HCT116 (cell line): Measurements from ENCODE around the gene CTBP2. TPM values are rescaled to one million over a fixed set of nuclear protein-coding genes. Genes with fewer than 3 reads are reported as not detected.

Experiments used
- ATAC-seq: fragments of 200-7000 bp; cut with Tn5 transposase; 2 replicates; pipeline ENCODE4 v1.9.1; 2020; ENCODE audit warnings: mild to moderate bottlenecking, moderate library complexity
- BruUV-seq: library from RNA; stranded (reverse); fragments of 400-500 nt; replicated peaks from 2 replicates; lab custom pipeline; 2021; lab: Mats Ljungman, UMichigan
- CTCF ChIA-PET: fragments of 300-600 bp; sonication (Branson Sonifier 250); formaldehyde crosslinking; loops from one replicate; lab custom pipeline; 2021; ENCODE audit warnings: antibody characterized with exemption; lab: Charles Lee
- POLR2A ChIA-PET: fragments of 300-600, 350-600 bp; sonication (Branson Sonifier 250); formaldehyde crosslinking; loops from one replicate; lab custom pipeline; 2021; ENCODE audit warnings: antibody characterized with exemption; lab: Charles Lee
- RAD21 ChIA-PET, 2 experiments: fragments of 300-600 bp; sonication (Branson Sonifier 250); formaldehyde crosslinking; loops; one replicate each; lab custom pipeline; 2023; ENCODE audit warnings: low total read pairs in 2 of 2; ENCODE audit not compliant: uncharacterized antibody in 2 of 2, unreplicated experiment in 2 of 2, low non-redundant PET in 1 of 2; lab: Charles Lee
- DNase-seq: peaks from one replicate; pipeline ENCODE4 v3.0.0-alpha.2; 2010; ENCODE audit warnings: low read depth, low spot score
- H2AFZ ChIP-seq: fragments of 200-600 bp; shearing (Covaris generic), sonication (generic); 2 replicates; pipeline ENCODE4 v1.6.1; 2017; ENCODE audit warnings: low read depth, mixed run types, mixed read lengths, antibody characterized with exemption, low read length; ENCODE audit not compliant: poor library complexity, severe bottlenecking
- H3K27ac ChIP-seq: 2 replicates; pipeline ENCODE4 v1.5.1; 2012; ENCODE audit warnings: low read depth, low read length
- H3K27me3 ChIP-seq: fragments of 200-600 bp; sonication (generic); 2 replicates; pipeline ENCODE4 v1.6.1; 2016; ENCODE audit warnings: mixed run types, low read length, mixed read lengths; ENCODE audit not compliant: insufficient read depth
- H3K36me3 ChIP-seq, 2 experiments: fragments of 200-500 bp in 1 of 2; fragments of 200-600 bp in 1 of 2; sonication (Bioruptor generic) in 1 of 2; sonication (generic) in 1 of 2; 2 replicates each; pipeline versions ENCODE4 v1.5.1 to v1.6.1; 2014 to 2016; ENCODE audit warnings: low read length in 2 of 2, inconsistent platforms in 1 of 2, mixed read lengths in 1 of 2, mixed run types in 1 of 2; ENCODE audit not compliant: insufficient read depth in 2 of 2, control insufficient read depth in 1 of 2
- H3K4me1 ChIP-seq, 2 experiments: fragments of 200-600 bp in 1 of 2; sonication (generic) in 1 of 2; 2 replicates each; pipeline versions ENCODE4 v1.5.1 to v1.6.1; 2012 to 2017; ENCODE audit warnings: low read length in 2 of 2, inconsistent platforms in 1 of 2, mild to moderate bottlenecking in 1 of 2, mixed read lengths in 1 of 2, mixed run types in 1 of 2, moderate library complexity in 1 of 2; ENCODE audit not compliant: insufficient read depth in 2 of 2, control insufficient read depth in 1 of 2
- H3K4me2 ChIP-seq: fragments of 200-600 bp; sonication (generic); 2 replicates; pipeline ENCODE4 v1.6.1; 2017; ENCODE audit warnings: mixed run types, low read length, mixed read lengths
- H3K4me3 ChIP-seq, 2 experiments: fragments of 200-600 bp in 1 of 2; sonication (generic) in 1 of 2; replicated peaks in 1 of 2; 2 replicates each; pipeline ENCODE4 v1.5.1; 2011 to 2016; ENCODE audit warnings: low read length in 2 of 2, control low read depth in 1 of 2, low read depth in 1 of 2, mild to moderate bottlenecking in 1 of 2, mixed read lengths in 1 of 2, mixed run types in 1 of 2
- H3K79me2 ChIP-seq: fragments of 200-600 bp; sonication (generic); 2 replicates; pipeline ENCODE4 v1.6.1; 2017; ENCODE audit warnings: mild to moderate bottlenecking, mixed run types, low read length, moderate library complexity, mixed read lengths; ENCODE audit not compliant: insufficient read depth
- H3K9ac ChIP-seq: fragments of 200-600 bp; sonication (generic); 2 replicates; pipeline ENCODE4 v1.6.1; 2016; ENCODE audit warnings: low read length, mixed read lengths
- H3K9me2 ChIP-seq: fragments of 200-600 bp; sonication (generic), shearing (Covaris generic); 2 replicates; pipeline ENCODE4 v1.6.1; 2017; ENCODE audit warnings: mixed run types, mild to moderate bottlenecking, moderate library complexity; ENCODE audit not compliant: insufficient read depth
- H3K9me3 ChIP-seq, 2 experiments: fragments of 200-500 bp in 1 of 2; fragments of 200-600 bp in 1 of 2; sonication (Bioruptor generic) in 1 of 2; sonication (generic) in 1 of 2; 2 replicates each; pipeline ENCODE4 v1.6.1; 2014 to 2017; ENCODE audit warnings: low read length in 2 of 2, mixed read lengths in 2 of 2, inconsistent platforms in 1 of 2, low read depth in 1 of 2, mild to moderate bottlenecking in 1 of 2, mixed run types in 1 of 2, moderate library complexity in 1 of 2; ENCODE audit not compliant: control insufficient read depth in 1 of 2, insufficient read depth in 1 of 2
- H4K20me1 ChIP-seq: fragments of 200-600 bp; sonication (generic), shearing (Covaris generic); 2 replicates; pipeline ENCODE4 v1.6.1; 2017; ENCODE audit warnings: mixed run types, mild to moderate bottlenecking, moderate library complexity; ENCODE audit not compliant: insufficient read depth
- CBX3 ChIP-seq: IDR thresholded peaks from 2 replicates; pipeline ENCODE4 v1.6.1; 2012; ENCODE audit warnings: low read depth
- EGR1 ChIP-seq: IDR thresholded peaks from 2 replicates; pipeline ENCODE4 v1.6.1; 2012; ENCODE audit warnings: low read depth
- ELF1 ChIP-seq: IDR thresholded peaks from 2 replicates; pipeline ENCODE4 v1.6.1; 2012; ENCODE audit warnings: low read depth, borderline replicate concordance
- EZH2 ChIP-seq: fragments of 200-600 bp; sonication (generic); IDR thresholded peaks from 2 replicates; pipeline ENCODE4 v1.6.1; 2017; ENCODE audit warnings: antibody characterized with exemption, mixed run types
- EZH2phosphoT487 ChIP-seq: fragments of 200-600 bp; IDR thresholded peaks from 2 replicates; pipeline ENCODE4 v1.6.1; 2018; ENCODE audit warnings: antibody characterized with exemption, borderline replicate concordance
- FOSL1 ChIP-seq: IDR thresholded peaks from 2 replicates; pipeline ENCODE4 v1.6.1; 2012; ENCODE audit warnings: low read depth
- JUND ChIP-seq: IDR thresholded peaks from 2 replicates; pipeline ENCODE4 v1.6.1; 2012
- MAX ChIP-seq: IDR thresholded peaks from 2 replicates; pipeline ENCODE4 v1.6.1; 2012
- POLR2A ChIP-seq: IDR thresholded peaks from 2 replicates; pipeline ENCODE4 v1.7.0; 2011; ENCODE audit warnings: borderline replicate concordance; ENCODE audit not compliant: insufficient read depth, insufficient read length; ENCODE audit errors: extremely low read depth
- POLR2AphosphoS5 ChIP-seq: IDR thresholded peaks from 2 replicates; pipeline ENCODE4 v1.6.1; 2011; ENCODE audit warnings: mild to moderate bottlenecking, low read depth, low read length, moderate library complexity
- RAD21 ChIP-seq: IDR thresholded peaks from 2 replicates; pipeline ENCODE4 v1.6.1; 2012; ENCODE audit warnings: low read depth, mild to moderate bottlenecking
- REST ChIP-seq: IDR thresholded peaks from 2 replicates; pipeline ENCODE4 v1.6.1; 2012; ENCODE audit warnings: low read depth
- SIN3A ChIP-seq: IDR thresholded peaks from 2 replicates; pipeline ENCODE4 v1.6.1; 2012; ENCODE audit warnings: low read depth
- SP1 ChIP-seq: IDR thresholded peaks from 2 replicates; pipeline ENCODE4 v1.6.1; 2012; ENCODE audit warnings: low read depth
- SRF ChIP-seq: IDR thresholded peaks from 2 replicates; pipeline ENCODE4 v1.6.1; 2012; ENCODE audit warnings: low read depth
- YY1 ChIP-seq: IDR thresholded peaks from 2 replicates; pipeline ENCODE4 v1.6.1; 2011; ENCODE audit warnings: low read length, low read depth, moderate library complexity, mild to moderate bottlenecking; ENCODE audit not compliant: insufficient replicate concordance; ENCODE audit errors: extremely low read depth
- ZBTB33 ChIP-seq: IDR thresholded peaks from 2 replicates; pipeline ENCODE4 v1.6.1; 2011; ENCODE audit warnings: mild to moderate bottlenecking, low read length, moderate library complexity; ENCODE audit not compliant: insufficient replicate concordance; ENCODE audit errors: extremely low read depth
- ZFX ChIP-seq: fragments of 450-650 bp; IDR thresholded peaks from 2 replicates; pipeline ENCODE4 v1.6.1; 2017
- ZNF274 ChIP-seq: fragments of 200-500 bp; sonication (Bioruptor generic); IDR thresholded peaks from 2 replicates; pipeline ENCODE4 v1.6.1; 2014; ENCODE audit warnings: mild to moderate bottlenecking, low read depth, low read length, inconsistent platforms
- intact Hi-C: fragments of 100-400 bp; cut with micrococcal nuclease; formaldehyde crosslinking; loops from 2 replicates; pipeline ENCODE4 v1.10.0; 2022
- total RNA-seq: library from RNA; stranded (reverse); gene quantifications from one replicate; pipeline ENCODE4 v1.2.1, GENCODE V29; 2021; ENCODE audit not compliant: unreplicated experiment
- TF ChIP-seq, protein P1 (sequence below): IDR thresholded peaks from 2 replicates; pipeline ENCODE4 v1.6.1; 2012

The CTBP2 gene
- total RNA-seq, 1 experiment from 2014 or later = 144 TPM

DNA sequence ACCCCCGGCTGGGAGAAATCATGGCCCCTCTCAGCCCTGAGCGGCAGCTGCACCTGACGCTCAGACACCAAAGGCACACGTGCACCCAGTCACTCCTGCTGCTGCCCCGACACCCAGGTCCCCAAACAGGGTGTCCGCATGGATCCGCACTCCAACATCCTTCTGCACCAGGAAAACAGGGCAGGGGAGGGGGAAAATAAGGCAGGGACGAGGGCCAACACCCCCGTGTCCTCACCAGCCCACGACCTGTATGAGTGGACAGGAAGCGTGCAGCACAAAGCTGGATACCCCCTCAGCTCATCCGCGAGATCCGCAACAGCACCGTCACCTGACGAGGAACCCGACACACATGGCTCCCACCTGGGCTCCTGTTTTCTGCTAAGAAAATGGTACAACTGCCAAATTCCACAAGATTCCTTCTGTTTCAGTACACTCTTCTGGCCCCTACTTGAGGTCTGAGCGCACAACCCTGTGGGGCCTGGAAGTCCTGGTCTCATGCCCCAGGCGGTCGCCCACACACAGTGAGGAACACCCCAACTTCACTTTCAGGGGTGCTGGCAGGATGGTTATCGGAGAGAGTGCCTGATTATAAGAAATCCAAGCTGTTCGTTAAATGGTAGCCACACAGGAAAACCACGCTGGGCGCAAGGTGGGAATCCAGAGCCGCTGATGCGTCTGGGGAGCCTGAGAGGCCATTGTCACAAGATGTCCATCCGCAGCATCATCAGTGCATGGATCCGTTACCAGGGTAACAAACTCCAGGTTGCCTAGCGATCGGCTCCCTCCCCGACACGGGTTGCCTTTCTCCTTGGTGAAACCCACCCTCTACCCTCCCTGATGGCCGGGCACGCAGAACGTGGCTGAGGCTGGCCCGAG lies 154.8 kb downstream of the CTBP2 start:
- Histone ChIP-seq H3K79me2 (peaks cover 53% of the 10 kb centered on the region; the same call in 1 of the 2 replicates), H4K20me1 (peaks cover 14% of the 10 kb centered on the region; the same call in 1 of the 2 replicates), H3K36me3 (peaks cover 8 to 10% of the 10 kb centered on the region in 2 experiments; a peak in 2 of 4 replicates), H3K9me3 (no peaks in the 10 kb centered on the region), H3K4me1 (0 out of 4 replicates have a peak, but pooled peaks cover 0 to 4% of the 10 kb centered on the region in 2 experiments), H3K4me2 (no peak overlapping the region), H3K9ac (no peak overlapping the region), H3K4me3 (no peak overlapping the region), H3K27ac (no peak overlapping the region), H2AFZ (no peak overlapping the region), H3K9me2 (no peaks in the 10 kb centered on the region), H3K27me3 (no peaks in the 10 kb centered on the region)
- RAD21 ChIA-PET = no interaction called here
- no TSS peak for BruUV-seq
- DNase-seq (no peak), ATAC-seq (no peak)
- CTCF ChIA-PET = no interaction called here
- POLR2A ChIA-PET = no interaction called here
- no peak for TF ChIP-seq FOSL1
- TF ChIP-seq CBX3 = no peak
- no peak for TF ChIP-seq REST
- no peak for TF ChIP-seq RAD21
- TF ChIP-seq ZBTB33 = no peak
- no peak for TF ChIP-seq SIN3A
- TF ChIP-seq ZFX = no peak
- TF ChIP-seq SP1 = no peak
- no peak for TF ChIP-seq JUND
- TF ChIP-seq EZH2phosphoT487 = no peak
- TF ChIP-seq POLR2AphosphoS5 = no peak
- no peak for TF ChIP-seq ZNF274
- no peak for TF ChIP-seq EZH2
- TF ChIP-seq, protein P1, sequence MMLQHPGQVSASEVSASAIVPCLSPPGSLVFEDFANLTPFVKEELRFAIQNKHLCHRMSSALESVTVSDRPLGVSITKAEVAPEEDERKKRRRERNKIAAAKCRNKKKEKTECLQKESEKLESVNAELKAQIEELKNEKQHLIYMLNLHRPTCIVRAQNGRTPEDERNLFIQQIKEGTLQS = no peak
- TF ChIP-seq ELF1 = no peak
- TF ChIP-seq EGR1 = no peak
- no peak for TF ChIP-seq YY1
- TF ChIP-seq POLR2A = no peak
- TF ChIP-seq MAX = no peak
- no peak for TF ChIP-seq SRF
- intact Hi-C loops = no loop called here
